Lower leg skin (tissue), 3 donors: ENCODE measurements around the gene ISG20L2.

ENCODE experiments used
- CTCF ChIP-seq, 3 donors: fragments of 450-650 bp; IDR thresholded peaks; one replicate each; pipeline ENCODE4 v1.5.1; 2016; ENCODE audit warnings: antibody characterized with exemption in 3 of 3, mild to moderate bottlenecking in 3 of 3, moderate library complexity in 2 of 3
- POLR2A ChIP-seq, 2 donors: fragments of 450-650 bp; IDR thresholded peaks; one replicate each; pipeline ENCODE4 v1.6.1; 2016 to 2017; ENCODE audit warnings: antibody characterized with exemption in 2 of 2, mild to moderate bottlenecking in 1 of 2, moderate library complexity in 1 of 2

GRCh38 chr1:156746728-156747631 is 18.4 kb upstream of the ISG20L2 start:
- no peak for TF ChIP-seq CTCF (IDR thresholded peaks at IDR 0.05)
- TF ChIP-seq POLR2A (IDR thresholded peaks at IDR 0.05), result no peak
